HL-60 (cell line): Measurements from ENCODE around the gene B2M.
"Not testable (repeated sequence)": the region's sequence is repeated elsewhere in the genome, so short reads cannot be mapped to it uniquely, and the experiment has no call there.

Experiments
- DNase-seq, 2 experiments: peaks; one replicate each; pipeline ENCODE4 v3.0.0-alpha.2; 2010 to 2020; ENCODE audit warnings: low read depth in 1 of 2, low spot score in 1 of 2
- H3K27ac ChIP-seq: fragments of 250-450 bp; sonication (Bioruptor Pico); replicated peaks from 2 replicates; pipeline ENCODE4 v1.5.1; 2020; ENCODE audit warnings: mild to moderate bottlenecking, moderate library complexity
- H3K27me3 ChIP-seq: fragments of 250-450 bp; sonication (Bioruptor Pico); 2 replicates; pipeline ENCODE4 v1.5.1; 2021; ENCODE audit warnings: mild to moderate bottlenecking, moderate library complexity; ENCODE audit not compliant: insufficient read depth, poor library complexity, severe bottlenecking
- H3K4me3 ChIP-seq: replicated peaks from 2 replicates; pipeline ENCODE4 v1.5.1; 2011; ENCODE audit warnings: mild to moderate bottlenecking, control low read depth, low read length; ENCODE audit not compliant: insufficient read depth
- GABPA ChIP-seq: IDR thresholded peaks from 2 replicates; pipeline ENCODE4 v1.6.1; 2012; ENCODE audit warnings: low read depth
- POLR2AphosphoS5 ChIP-seq: IDR thresholded peaks from 2 replicates; pipeline ENCODE4 v1.6.1; 2012; ENCODE audit warnings: low read depth
- SPI1 ChIP-seq: IDR thresholded peaks from 2 replicates; pipeline ENCODE4 v1.6.1; 2012; ENCODE audit warnings: low read depth, mild to moderate bottlenecking, borderline replicate concordance
- TF ChIP-seq, protein P1 (sequence below): IDR thresholded peaks from 2 replicates; pipeline ENCODE4 v1.6.1; 2012; ENCODE audit warnings: low read depth; ENCODE audit not compliant: insufficient replicate concordance
- TF ChIP-seq, protein P2 (sequence below): IDR thresholded peaks from one replicate; pipeline ENCODE4 v1.5.1; 2011; ENCODE audit warnings: low read length, control low read depth, inconsistent platforms; ENCODE audit not compliant: insufficient read depth

B2M gene

DNA sequence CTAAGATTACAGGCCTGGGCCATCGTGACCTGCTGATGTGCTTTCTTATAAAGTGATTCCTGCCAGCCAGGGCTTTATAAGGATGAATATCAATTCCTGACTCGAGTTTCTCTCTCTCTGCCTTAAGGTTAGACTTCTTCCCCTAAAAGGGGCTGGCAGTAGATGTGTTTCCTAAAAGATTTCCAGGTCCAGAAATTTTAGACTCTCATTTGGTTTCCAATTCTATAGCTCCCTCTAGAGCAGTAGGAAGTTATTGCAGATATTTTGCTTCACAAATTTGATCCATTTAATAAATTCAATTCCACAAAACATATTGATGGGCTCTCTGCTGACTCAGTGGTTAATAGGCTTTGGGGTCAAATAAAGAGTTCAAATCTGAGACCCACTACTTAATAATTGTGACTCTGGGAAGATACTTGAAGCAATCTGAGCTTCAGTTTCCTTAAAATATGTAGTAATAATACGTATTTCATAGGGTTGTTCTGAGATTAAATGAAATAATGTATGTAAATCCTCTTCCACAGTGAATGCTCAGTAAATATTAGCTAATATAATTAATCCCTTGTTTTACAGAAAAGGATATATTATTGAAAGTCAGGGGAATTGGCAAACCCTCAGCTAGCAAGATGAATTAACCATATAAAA is 27.1 kb downstream of the B2M start:
- H3K4me3 ChIP-seq: no peak overlapping the region
- DNase-seq: no peak
- TF ChIP-seq SPI1 (no peak), GABPA (no peak)
- TF ChIP-seq, protein P1, sequence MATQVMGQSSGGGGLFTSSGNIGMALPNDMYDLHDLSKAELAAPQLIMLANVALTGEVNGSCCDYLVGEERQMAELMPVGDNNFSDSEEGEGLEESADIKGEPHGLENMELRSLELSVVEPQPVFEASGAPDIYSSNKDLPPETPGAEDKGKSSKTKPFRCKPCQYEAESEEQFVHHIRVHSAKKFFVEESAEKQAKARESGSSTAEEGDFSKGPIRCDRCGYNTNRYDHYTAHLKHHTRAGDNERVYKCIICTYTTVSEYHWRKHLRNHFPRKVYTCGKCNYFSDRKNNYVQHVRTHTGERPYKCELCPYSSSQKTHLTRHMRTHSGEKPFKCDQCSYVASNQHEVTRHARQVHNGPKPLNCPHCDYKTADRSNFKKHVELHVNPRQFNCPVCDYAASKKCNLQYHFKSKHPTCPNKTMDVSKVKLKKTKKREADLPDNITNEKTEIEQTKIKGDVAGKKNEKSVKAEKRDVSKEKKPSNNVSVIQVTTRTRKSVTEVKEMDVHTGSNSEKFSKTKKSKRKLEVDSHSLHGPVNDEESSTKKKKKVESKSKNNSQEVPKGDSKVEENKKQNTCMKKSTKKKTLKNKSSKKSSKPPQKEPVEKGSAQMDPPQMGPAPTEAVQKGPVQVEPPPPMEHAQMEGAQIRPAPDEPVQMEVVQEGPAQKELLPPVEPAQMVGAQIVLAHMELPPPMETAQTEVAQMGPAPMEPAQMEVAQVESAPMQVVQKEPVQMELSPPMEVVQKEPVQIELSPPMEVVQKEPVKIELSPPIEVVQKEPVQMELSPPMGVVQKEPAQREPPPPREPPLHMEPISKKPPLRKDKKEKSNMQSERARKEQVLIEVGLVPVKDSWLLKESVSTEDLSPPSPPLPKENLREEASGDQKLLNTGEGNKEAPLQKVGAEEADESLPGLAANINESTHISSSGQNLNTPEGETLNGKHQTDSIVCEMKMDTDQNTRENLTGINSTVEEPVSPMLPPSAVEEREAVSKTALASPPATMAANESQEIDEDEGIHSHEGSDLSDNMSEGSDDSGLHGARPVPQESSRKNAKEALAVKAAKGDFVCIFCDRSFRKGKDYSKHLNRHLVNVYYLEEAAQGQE: no peak
- TF ChIP-seq, protein P2, sequence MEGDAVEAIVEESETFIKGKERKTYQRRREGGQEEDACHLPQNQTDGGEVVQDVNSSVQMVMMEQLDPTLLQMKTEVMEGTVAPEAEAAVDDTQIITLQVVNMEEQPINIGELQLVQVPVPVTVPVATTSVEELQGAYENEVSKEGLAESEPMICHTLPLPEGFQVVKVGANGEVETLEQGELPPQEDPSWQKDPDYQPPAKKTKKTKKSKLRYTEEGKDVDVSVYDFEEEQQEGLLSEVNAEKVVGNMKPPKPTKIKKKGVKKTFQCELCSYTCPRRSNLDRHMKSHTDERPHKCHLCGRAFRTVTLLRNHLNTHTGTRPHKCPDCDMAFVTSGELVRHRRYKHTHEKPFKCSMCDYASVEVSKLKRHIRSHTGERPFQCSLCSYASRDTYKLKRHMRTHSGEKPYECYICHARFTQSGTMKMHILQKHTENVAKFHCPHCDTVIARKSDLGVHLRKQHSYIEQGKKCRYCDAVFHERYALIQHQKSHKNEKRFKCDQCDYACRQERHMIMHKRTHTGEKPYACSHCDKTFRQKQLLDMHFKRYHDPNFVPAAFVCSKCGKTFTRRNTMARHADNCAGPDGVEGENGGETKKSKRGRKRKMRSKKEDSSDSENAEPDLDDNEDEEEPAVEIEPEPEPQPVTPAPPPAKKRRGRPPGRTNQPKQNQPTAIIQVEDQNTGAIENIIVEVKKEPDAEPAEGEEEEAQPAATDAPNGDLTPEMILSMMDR: peak; percentile 44
- H3K27me3 ChIP-seq: no peaks in the 10 kb centered on the region
- no peak overlapping the region for H3K27ac ChIP-seq

DNA sequence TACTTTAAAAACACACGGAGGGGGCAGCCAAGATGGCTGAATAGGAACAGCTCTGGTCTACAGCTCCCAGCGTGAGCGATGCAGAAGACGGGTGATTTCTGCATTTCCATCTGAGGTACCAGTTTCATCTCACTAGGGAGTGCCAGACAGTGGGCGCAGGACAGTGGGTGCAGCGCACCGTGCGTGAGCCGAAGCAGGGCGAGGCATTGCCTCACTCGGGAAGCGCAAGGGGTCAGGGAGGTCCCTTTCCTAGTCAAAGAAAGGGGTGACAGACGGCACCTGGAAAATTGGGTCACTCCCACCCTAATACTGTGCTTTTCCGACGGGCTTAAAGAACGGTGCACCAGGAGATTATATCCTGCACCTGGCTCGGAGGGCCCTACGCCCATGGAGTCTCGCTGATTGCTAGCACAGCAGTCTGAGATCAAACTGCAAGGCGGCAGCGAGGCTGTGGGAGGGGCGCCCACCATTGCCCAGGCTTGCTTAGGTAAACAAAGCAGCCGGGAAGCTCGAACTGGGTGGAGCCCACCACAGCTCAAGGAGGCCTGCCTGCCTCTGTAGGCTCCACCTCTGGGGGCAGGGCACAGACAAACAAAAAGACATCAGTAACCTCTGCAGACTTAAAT is 28.0 kb downstream of the B2M start:
- H3K4me3 ChIP-seq, H3K27ac ChIP-seq, DNase-seq, H3K27me3 ChIP-seq: not testable (repeated sequence)

DNA sequence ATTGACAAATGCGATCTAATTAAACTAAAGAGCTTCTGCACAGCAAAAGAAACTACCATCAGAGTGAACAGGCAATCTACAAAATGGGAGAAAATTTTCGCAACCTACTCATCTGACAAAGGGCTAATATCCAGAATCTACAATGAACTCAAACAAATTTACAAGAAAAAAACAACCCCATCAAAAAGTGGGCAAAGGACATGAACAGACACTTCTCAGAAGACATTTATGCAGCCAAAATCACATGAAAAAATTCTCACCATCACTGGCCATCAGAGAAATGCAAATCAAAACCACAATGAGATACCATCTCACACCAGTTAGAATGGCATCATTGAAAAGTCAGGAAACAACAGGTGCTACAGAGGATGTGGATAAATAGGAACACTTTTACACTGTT is 32.1 kb downstream of the B2M start:
- not testable (repeated sequence) for H3K4me3 ChIP-seq, DNase-seq, H3K27me3 ChIP-seq, H3K27ac ChIP-seq

DNA sequence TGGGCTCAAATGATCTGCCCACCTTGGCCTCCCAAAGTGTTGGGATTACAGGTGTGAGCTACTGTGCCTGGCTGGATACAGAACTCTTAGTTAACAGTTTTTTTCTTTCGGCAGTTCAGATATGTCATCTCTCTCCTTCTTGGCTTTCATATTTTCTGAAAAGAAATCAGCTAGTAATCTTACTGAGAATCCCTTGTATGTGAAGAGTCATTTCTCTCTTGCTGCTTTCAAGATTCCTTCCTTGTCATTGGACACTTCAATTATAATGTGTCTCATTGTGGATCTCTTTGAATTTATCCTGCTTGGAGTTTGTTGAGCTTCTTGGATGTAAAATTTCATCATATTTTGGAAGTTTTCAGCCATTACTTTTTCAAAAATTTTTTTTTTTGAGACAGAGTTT is 42.0 kb downstream of the B2M start:
- TF ChIP-seq, protein P1: no peak
- no peak for TF ChIP-seq GABPA
- no peaks in the 10 kb centered on the region for H3K27me3 ChIP-seq
- H3K27ac ChIP-seq: no peak overlapping the region
- H3K4me3 ChIP-seq: no peak overlapping the region
- no peak for DNase-seq

DNA sequence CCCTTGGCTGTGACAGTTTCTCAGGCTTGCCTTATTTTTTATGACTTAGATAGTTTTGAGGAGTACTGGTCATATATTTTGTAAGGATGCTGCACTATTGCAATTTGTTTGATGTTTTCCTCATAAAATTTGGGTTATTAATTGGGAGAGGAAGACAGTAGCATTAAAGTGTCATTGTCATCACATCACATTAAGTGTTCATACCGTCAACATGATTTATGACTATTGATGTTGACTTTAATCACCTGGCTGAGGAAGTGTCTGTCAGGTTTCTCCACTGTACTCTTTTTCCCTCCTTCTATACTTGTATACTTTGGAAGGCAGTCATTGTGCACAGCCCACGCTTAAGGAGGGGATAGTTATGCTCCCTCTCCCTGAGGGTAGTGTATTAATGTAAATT is 51.9 kb downstream of the B2M start:
- no peaks in the 10 kb centered on the region for H3K27me3 ChIP-seq
- no peak overlapping the region for H3K27ac ChIP-seq
- no peak overlapping the region for H3K4me3 ChIP-seq
- no peak for TF ChIP-seq POLR2AphosphoS5
- no peak for TF ChIP-seq GABPA
- TF ChIP-seq, protein P1: no peak
- TF ChIP-seq SPI1: no peak
- TF ChIP-seq, protein P2: no peak
- no peak for DNase-seq
